GM21381 (cell line): ENCODE results near the gene CADM1.

Experiments used
- ATAC-seq: cut with Tn5 transposase; IDR thresholded peaks from one replicate; pipeline ENCODE4 v1.9.1; 2021; ENCODE audit warnings: mild to moderate bottlenecking, moderate library complexity; ENCODE audit not compliant: unreplicated experiment

CADM1 gene

DNA sequence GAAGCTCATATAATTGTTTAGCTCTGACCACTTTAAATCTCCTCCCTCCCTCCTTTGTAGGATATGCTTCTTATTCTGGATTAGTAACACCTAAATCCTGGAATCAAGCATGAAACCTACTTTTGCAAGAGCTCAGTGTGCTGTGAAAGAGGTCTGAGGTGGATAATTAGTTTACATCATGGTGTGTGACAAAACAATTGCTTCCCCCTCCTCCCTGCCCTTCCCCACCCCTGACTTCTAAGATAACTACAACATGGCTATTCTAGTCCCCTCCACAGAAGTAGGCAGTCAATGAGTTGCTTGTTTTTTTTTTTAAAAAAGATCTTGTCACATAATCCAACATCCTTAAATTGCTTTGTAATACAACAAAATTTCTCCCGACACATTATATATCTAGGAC, 314.0 kb downstream of the CADM1 start:
- no peak for ATAC-seq

DNA sequence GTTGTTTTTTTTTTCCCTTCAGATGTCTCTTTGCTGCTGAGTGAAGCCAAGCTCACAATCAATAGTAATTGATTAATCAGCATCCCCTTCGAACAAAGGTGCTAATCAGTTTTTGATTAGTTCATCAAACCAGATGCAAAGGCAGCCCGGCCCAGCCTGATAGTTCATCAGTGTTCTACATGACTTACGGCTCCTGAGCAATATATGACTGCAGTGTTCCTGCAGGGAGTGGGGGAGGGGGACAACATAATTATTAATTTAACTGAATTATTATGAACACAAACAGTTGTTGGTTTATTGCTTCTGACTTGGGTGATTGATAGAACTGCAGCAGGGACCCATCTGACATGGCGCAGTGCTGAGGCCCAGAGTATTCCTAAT, 315.3 kb downstream of the CADM1 start:
- ATAC-seq, result no peak

DNA sequence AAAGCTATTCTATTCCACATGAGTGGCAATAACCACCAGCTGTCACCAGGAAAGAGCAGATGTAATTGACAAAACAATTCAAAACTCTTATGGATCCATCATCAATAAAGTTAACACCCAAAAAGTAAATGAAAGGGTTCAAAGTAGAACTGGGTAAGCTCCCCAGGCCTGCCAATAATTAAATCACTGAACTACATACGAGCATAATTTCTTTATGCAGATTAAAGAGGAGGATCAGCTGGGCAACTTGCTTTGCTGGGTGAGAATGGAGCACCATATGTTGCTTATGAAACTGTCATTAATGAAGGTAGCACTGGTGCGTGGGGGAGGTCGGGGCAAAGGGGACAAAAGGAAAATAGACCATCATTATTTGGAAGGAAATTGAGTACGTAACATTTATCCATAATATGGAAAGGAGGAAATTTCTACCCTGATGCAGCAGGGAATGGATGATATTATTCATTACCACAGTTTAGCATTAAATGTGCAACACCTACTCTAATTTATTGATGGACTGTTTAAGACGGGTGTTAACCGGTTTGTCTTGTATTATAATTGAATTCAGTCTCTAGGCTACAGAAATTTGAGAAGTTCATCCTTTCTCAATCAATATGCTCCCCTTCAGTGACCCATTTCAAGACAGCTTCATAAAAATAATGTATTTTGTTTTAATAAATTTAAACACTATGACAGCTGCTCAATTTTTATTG, 315.9 kb downstream of the CADM1 start:
- no peak for ATAC-seq

- ATAC-seq, result no peak
These were observed 318.3 kb downstream of the CADM1 start for GRCh38 chr11:115185931-115186330.

DNA sequence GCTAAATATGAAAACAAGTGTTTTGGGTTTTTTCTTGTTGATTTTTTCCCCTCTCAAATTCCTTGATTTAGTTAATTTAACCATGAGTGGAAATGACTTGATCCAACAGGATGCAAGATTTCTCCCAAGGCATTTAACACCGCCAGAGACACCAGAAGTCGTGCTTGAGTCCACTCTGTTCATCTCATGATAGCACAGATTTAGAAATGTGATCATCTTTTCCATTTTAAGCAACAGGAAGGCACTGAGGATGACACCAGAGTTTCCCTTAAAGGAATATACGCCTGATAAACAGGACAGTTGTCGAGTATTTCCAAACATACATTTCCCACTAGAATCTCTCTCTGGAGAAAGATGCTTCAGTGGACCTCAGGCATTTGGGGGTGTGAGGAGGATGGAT, 318.7 kb downstream of the CADM1 start:
- no peak for ATAC-seq

- no peak for ATAC-seq
These were observed 319.3 kb downstream of the CADM1 start for GRCh38 chr11:115184901-115185300.

DNA sequence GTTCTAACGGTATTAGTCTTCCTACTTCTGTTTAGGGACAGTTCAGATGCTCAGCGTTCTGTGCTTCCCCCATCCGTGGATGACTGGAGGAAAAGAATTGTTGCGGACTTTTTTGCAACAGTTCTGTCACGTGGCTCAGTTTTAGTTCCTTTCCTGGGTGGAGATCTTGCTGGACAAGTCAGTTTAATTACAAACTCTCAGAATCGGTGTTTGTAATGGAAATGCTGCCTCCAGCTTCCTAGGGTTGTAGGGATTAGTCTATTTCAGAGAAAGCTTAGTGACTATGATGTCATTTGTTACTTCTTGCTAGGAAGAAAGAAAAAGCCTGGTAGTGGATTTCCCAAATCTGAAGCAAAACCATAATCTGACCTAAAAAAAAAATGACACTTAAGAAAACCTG, 320.4 kb downstream of the CADM1 start:
- no peak for ATAC-seq

DNA sequence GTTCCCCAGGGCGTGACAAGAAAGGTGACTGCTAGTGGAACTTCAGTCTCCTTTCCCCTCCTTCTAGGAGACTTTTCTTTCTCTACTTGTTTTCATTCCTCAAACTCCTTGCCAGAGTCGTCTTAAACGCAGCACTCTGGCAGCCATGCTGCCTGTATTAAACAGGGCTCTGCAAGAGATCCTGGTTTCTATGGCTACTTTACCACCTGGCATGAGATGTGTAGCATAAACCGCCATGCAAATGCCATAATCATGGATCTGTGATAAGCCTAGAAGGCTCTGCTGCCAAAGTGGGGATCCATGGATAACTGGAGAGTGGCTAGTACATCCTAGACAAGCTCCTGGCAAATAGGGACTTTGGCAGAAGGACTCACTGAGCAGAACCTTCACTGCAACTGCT, 321.1 kb downstream of the CADM1 start:
- ATAC-seq, result no peak

GRCh38 chr11:115182282-115182955, 321.8 kb downstream of the CADM1 start:
- no peak for ATAC-seq

- ATAC-seq, result no peak
These were observed 322.7 kb downstream of the CADM1 start for GRCh38 chr11:115181538-115181937.

DNA sequence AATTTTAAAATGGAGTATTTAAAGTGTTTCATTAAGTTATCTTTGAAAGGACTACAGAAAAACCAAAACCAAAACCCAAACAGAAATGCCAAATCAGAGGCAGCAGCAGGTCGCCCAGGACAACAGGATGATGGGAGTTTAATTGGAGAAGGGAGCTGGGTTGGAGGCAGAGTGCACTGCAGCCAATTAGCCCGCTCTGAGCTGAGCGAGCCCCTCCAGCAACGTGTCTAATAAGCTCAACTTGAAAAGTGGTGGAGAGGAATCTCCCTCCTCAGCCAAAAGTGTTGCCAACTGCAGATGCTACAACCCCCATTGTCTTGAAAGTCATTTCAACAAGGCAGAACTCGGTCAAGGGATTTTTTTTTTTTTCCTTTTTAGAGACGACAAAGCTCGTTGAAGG, 323.9 kb downstream of the CADM1 start:
- ATAC-seq, result no peak

- no peak for ATAC-seq
These were observed 324.6 kb downstream of the CADM1 start for GRCh38 chr11:115179636-115180035.

DNA sequence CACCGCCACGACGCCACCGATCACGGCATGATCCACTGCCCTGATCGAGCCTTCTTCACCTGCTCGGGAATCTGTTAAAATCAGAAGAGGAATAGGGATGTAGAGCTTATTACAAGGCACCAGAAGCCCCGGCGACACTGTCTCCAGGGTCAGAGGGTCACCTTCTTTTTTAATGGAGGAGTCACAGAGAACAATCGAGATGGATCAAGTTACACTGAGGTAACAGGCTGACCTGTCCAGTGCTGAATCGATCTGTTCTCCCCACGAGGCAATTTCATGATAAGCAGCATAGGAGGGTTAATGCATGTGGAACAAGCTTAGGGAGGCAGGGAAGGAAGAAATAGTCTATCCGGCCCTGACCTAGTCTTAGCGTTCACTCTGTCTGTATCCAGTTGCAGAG, 325.5 kb downstream of the CADM1 start:
- ATAC-seq, result no peak

DNA sequence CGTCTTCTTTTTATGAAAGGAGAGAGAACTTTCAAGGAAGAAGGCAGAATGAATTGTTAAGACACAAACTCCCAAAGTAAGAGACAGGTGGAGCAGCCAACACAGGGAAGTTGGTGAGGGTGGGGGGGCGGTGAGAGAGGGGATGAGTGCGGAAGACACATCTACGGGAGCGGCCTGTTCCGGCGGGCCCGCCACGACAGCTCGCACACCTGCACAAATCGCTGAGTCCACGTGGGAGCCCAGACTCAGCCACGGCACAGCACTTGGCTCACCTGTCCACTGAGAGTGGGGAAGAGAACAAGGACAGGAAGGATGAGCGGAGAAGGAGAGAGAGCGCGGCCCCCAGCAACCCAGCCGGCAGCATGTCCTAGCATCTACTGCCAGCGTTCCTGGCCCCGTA, 331.1 kb downstream of the CADM1 start:
- ATAC-seq, result no peak

GRCh38 chr11:115170133-115170815, 333.9 kb downstream of the CADM1 start:
- ATAC-seq, result no peak

DNA sequence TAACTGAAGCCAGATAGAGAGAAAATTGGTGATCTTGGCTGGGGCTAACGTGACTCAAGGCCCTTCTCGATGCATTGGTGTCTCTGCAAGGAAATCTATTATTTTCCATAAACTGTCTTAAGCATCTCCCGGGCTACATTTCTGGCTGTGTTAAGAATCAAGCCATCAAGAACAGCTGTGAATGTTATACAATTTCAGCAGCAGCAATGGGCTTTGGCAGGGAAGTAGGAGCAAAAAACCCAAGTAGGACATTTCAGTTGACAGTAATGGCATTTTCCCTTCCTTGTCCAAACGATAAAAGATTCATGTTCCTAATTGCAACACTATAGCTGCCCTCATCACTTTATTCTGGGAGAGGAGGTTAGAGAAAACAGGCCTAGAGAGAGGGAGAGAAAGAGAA, 335.0 kb downstream of the CADM1 start:
- no peak for ATAC-seq

DNA sequence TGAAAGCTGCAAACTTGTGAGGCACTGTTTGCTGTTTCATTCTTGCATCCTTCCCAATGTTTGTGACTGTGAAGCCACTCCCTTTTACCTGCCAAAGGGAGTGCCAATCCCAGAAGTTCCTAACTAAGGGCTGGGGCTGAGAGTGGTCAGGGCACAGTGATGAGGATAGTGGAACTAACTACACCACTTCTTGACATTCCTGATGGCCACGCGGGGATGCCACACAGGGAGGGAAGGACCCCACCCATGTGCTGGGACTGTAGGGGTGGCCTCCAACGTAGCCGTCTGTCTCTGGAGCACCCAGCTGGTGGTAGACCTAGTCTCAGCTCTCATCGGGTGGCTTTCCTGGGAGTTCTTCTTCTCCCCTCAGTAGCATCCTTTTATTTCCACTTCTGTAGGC, 335.5 kb downstream of the CADM1 start:
- no peak for ATAC-seq

GRCh38 chr11:115168229-115168671, 336.0 kb downstream of the CADM1 start:
- ATAC-seq, result no peak

- no peak for ATAC-seq
These were observed 336.8 kb downstream of the CADM1 start for GRCh38 chr11:115167456-115167855.

- no peak for ATAC-seq
These were observed 337.4 kb downstream of the CADM1 start for GRCh38 chr11:115166820-115167219.

DNA sequence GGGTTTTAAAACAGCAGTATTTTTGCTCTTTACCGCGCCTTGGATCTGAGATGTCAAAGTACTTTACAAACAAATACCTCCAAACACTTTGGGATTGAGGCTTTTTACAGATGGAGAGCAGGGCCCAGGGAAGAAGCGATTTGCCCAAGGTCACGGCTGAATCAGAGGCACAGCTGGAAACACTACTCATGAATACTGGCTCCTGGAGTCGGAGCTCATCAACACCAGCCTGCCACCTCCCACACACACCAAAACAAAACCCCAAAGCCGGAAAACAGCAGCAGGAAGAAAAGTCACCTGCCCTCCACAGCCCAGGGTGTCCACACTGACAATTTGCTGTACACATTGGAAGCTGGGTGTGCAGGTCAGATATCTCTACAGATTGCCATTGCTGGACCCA, 339.4 kb downstream of the CADM1 start:
- ATAC-seq, result no peak

- ATAC-seq, result no peak
These were observed 341.3 kb downstream of the CADM1 start for GRCh38 chr11:115162919-115163318.
